ENCODE results near the gene PCDHB11.
A peak's percentile ranks its signal among the peaks of the same experiment; 100 is the strongest.
"Not testable (repeated sequence)": the region's sequence is repeated elsewhere in the genome, so short reads cannot be mapped to it uniquely, and the experiment has no call there.

PCDHB11 gene

GRCh38 chr5:141199359-141200235 is at the start of gene PCDHB11:
Gene PCDHB11 (plus strand): TSS chr5:141199627. CDS start chr5:141199775, 148 bp downstream.
- no peak for DNase-seq (ENCODE audit: low spot score)

DNA sequence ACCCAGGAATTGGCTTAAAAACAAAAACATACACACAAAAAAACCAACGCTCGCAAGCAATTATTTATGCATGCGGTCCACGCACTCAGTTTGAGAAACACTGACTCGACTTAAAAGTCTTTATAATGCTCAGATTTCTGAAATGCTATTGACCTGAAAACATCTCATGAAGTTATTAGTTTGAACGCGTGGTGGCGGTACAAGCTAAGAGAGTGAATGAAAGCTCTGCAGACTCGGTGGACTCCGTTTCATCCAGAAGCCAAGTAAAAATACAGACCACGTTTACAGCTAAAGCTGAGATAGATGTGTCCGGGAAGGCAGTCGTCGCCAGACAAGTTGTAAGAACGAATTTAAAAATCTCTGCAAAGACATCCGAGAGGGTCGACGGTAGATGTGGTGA is 49.6 kb upstream of the PCDHB11 start, which contains the start of gene PCDHB6:
Gene PCDHB6 (plus strand): TSS at position 246 of the 400 bp plus-strand sequence. CDS start 201 bp downstream, outside the sequence.
- no peak for DNase-seq (ENCODE audit: low spot score)

GRCh38 chr5:141150224-141150992 is 49.0 kb upstream of the PCDHB11 start:
- no peak for DNase-seq (ENCODE audit: low spot score)

GRCh38 chr5:141150993-141151325 is 48.5 kb upstream of the PCDHB11 start:
- DNase-seq (ENCODE audit: low spot score), result no peak

- DNase-seq (ENCODE audit: low spot score), result not testable (repeated sequence)
These were observed 47.8 kb upstream of the PCDHB11 start for GRCh38 chr5:141151632-141152031.

GRCh38 chr5:141152096-141152495 is 47.3 kb upstream of the PCDHB11 start:
- not testable (repeated sequence) for DNase-seq (ENCODE audit: low spot score)

DNA sequence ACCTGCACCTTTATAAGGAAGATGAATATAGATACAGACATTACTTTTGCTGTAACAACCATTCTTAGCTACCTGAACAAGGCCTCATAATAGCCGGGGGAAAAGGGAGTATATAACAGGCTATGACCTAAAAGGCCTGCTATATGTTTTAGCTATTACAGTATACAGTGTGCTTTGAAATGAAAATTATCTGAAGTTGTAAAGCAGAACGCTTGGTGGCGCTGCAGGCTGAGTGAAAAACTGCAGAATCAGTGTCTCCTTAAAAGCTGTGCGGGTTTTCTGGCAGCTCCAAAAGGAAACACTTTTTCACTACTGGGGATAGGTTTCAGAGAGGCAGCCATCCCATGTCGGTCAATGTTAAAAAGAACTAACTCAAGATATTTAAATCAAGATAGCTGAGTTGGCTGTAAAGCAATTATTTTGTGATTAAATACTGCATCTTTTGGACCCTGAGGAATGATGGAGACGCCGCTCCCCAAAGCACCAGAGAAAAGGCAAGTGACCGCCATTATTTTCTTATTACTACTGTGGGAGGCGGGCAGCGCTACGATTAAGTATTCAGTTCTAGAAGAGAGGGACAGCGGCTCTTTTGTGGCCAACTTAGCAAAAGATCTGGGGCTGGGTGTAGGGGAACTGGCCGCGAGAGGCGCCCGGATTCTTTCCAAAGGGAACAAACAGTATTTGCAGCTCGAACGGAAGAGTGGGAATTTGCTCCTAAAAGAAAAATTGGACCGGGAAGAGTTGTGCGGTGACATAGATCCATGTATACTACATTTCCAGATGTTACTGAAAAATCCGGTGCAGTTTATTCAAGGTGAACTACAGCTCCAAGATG is 43.7 kb upstream of the PCDHB11 start:
- no peak for DNase-seq (ENCODE audit: low spot score)

GRCh38 chr5:141157356-141157755 is 42.1 kb upstream of the PCDHB11 start:
- DNase-seq (ENCODE audit: low spot score), result not testable (repeated sequence)

GRCh38 chr5:141157901-141158300 is 41.5 kb upstream of the PCDHB11 start:
- DNase-seq (ENCODE audit: low spot score), result not testable (repeated sequence)

GRCh38 chr5:141172381-141173204 is 26.8 kb upstream of the PCDHB11 start, which contains the start of gene PCDHB7:
Gene PCDHB7 (plus strand): TSS chr5:141172644. CDS start chr5:141172836, 192 bp downstream.
- DNase-seq (ENCODE audit: low spot score), result peak; percentile 14

DNA sequence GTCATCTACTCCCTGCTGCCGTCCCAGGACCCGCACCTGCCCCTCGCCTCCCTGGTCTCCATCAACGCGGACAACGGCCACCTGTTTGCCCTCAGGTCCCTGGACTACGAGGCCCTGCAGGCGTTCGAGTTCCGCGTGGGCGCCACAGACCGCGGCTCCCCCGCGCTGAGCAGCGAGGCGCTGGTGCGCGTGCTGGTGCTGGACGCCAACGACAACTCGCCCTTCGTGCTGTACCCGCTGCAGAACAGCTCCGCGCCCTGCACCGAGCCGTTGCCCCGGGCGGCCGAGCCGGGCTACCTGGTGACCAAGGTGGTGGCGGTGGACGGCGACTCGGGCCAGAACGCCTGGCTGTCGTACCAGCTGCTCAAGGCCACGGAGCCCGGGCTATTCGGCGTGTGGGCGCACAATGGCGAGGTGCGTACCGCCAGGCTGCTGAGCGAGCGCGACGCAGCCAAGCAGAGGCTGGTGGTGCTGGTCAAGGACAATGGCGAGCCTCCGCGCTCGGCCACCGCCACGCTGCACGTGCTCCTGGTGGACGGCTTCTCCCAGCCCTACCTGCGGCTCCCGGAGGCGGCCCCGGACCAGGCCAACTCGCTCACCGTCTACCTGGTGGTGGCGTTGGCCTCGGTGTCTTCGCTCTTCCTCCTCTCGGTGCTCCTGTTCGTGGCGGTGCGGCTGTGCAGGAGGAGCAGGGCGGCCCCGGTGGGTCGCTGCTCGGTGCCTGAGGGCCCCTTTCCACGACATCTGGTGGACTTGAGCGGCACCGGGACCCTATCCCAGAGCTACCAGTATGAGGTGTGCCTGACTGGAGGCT is 24.9 kb upstream of the PCDHB11 start:
- DNase-seq (ENCODE audit: low spot score), result not testable (repeated sequence)

DNA sequence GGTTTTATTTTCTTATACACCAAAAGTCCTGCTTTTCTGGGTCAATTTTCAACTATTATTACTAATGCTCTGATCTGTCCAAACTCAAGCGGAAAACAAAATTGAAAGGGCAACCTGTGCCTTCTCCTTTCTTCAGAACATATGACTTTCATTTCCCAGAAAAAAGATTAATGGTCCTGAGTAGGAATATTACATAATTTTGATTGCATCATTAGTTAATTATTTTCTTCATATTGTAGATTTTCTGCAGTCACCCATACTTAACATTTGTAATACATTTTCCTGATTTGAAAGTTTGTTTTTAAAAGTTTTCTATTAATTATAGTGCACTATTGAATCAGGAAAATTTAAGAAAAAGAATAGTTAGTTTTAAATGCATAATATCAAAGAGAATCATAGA is 23.5 kb upstream of the PCDHB11 start:
- DNase-seq (ENCODE audit: low spot score), result no peak

GRCh38 chr5:141177577-141178191 is 21.7 kb upstream of the PCDHB11 start, which contains the start of gene PCDHB8:
Gene PCDHB8 (plus strand): TSS chr5:141177790. CDS start chr5:141178035, 245 bp downstream.
- DNase-seq (ENCODE audit: low spot score), result not testable (repeated sequence)

DNA sequence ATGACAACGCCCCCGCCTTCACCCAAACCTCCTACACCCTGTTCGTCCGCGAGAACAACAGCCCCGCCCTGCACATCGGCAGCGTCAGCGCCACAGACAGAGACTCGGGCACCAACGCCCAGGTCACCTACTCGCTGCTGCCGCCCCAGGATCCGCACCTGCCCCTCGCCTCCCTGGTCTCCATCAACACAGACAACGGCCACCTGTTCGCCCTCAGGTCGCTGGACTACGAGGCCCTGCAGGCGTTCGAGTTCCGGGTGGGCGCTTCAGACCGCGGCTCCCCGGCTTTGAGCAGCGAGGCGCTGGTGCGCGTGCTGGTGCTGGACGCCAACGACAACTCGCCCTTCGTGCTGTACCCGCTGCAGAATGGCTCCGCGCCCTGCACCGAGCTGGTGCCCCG is 20.1 kb upstream of the PCDHB11 start:
- DNase-seq (ENCODE audit: low spot score), result not testable (repeated sequence)

GRCh38 chr5:141179876-141180275 is 19.6 kb upstream of the PCDHB11 start:
- DNase-seq (ENCODE audit: low spot score), result not testable (repeated sequence)

DNA sequence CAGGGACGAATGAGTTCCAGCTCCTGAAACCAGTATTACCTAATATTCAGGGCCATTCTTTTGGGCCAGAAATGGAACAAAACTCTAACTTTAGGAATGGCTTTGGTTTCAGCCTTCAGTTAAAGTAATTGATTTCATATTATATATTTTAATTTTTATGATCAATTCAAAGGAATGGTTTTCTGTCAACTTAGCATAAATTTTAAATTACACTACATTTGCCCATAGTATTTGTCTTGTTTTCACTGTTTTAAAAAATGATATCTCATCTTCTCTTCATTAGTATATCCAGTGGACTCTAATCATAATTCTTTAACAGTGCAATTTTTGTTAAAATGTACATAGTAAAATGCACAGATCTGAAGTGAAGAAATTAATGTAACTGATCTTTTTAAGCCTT is 19.1 kb upstream of the PCDHB11 start:
- no peak for DNase-seq (ENCODE audit: low spot score)

- no peak for DNase-seq (ENCODE audit: low spot score)
These were observed 17.2 kb upstream of the PCDHB11 start, which contains the start of gene PCDHB16 for GRCh38 chr5:141182248-141182647. Gene PCDHB16 (plus strand): TSS chr5:141182387. CDS start chr5:141182560, 173 bp downstream.

GRCh38 chr5:141184117-141184855 is 15.1 kb upstream of the PCDHB11 start:
- not testable (repeated sequence) for DNase-seq (ENCODE audit: low spot score)
